GM23338 (cell line): Measurements from ENCODE around the gene LCE1A.

Source experiments
- EZH2 ChIP-seq: fragments of 200-600 bp; sonication (generic); IDR thresholded peaks from one replicate; pipeline ENCODE4 v1.8.0; 2017; ENCODE audit warnings: antibody characterized with exemption, mild to moderate bottlenecking, low read depth; ENCODE audit not compliant: unreplicated experiment
- POLR2AphosphoS5 ChIP-seq: IDR thresholded peaks from 2 replicates; pipeline ENCODE4 v1.6.1; 2016; ENCODE audit warnings: antibody characterized with exemption, low read depth
- ZNF114 ChIP-seq: fragments of 250-450 bp; sonication (Bioruptor Pico); IDR thresholded peaks from 2 replicates; pipeline ENCODE4 v1.5.0; 2020; ENCODE audit warnings: mild to moderate bottlenecking, moderate library complexity
- TF ChIP-seq, protein P1 (sequence below), 2 experiments: fragments of 200-600 bp in 1 of 2; sonication (generic) in 1 of 2; conservative IDR thresholded peaks; 2 replicates each; pipeline versions ENCODE4 v1.5.1 to v1.6.1; 2016 to 2017; ENCODE audit warnings: antibody characterized with exemption in 2 of 2, low read depth in 2 of 2, mild to moderate bottlenecking in 2 of 2, moderate library complexity in 1 of 2

DNA sequence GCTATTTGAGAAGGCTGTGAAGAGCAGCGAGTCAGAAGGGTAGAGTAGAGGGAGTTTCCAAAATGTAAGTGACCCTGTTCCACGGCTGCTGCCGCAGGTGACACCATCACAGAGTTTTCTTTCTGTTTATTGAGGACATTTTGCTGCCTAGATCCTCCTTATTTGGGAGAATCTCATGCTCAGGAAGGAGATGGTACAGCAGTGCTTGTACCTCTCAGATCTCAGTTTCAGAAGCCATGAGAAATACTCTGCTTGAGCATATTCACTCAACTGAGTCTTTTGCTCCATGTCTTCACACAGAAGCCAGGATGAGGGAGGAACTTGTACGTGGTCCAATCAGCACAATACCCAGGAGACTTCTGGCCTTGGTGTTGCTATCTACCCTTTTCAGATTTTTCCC is 34.1 kb downstream of the LCE1A start:
- TF ChIP-seq, protein P1, sequence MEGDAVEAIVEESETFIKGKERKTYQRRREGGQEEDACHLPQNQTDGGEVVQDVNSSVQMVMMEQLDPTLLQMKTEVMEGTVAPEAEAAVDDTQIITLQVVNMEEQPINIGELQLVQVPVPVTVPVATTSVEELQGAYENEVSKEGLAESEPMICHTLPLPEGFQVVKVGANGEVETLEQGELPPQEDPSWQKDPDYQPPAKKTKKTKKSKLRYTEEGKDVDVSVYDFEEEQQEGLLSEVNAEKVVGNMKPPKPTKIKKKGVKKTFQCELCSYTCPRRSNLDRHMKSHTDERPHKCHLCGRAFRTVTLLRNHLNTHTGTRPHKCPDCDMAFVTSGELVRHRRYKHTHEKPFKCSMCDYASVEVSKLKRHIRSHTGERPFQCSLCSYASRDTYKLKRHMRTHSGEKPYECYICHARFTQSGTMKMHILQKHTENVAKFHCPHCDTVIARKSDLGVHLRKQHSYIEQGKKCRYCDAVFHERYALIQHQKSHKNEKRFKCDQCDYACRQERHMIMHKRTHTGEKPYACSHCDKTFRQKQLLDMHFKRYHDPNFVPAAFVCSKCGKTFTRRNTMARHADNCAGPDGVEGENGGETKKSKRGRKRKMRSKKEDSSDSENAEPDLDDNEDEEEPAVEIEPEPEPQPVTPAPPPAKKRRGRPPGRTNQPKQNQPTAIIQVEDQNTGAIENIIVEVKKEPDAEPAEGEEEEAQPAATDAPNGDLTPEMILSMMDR (conservative IDR thresholded peaks at IDR 0.05; ENCODE audit: low read depth in 2 of 2) = no peak
- no peak for TF ChIP-seq POLR2AphosphoS5
- TF ChIP-seq EZH2 = no peak
- no peak for TF ChIP-seq ZNF114
